GM23248 (cell line): ENCODE data around the gene SEBOX. TPM values are rescaled to one million over a fixed set of nuclear protein-coding genes. Genes with fewer than 3 reads are reported as not detected.

Experiments
- DNase-seq: peaks from one replicate; pipeline ENCODE4 v3.0.0-alpha.2; 2015
- H2AFZ ChIP-seq: fragments of 200-600 bp; sonication (generic); 2 replicates; pipeline ENCODE4 v1.6.1; 2016; ENCODE audit warnings: antibody characterized with exemption
- H3F3A ChIP-seq: fragments of 200-600 bp; sonication (generic); 2 replicates; pipeline ENCODE4 v1.6.1; 2016; ENCODE audit warnings: mild to moderate bottlenecking, antibody characterized with exemption, mixed run types; ENCODE audit not compliant: insufficient read depth
- H3K27ac ChIP-seq: fragments of 200-600 bp; sonication (generic); 2 replicates; pipeline ENCODE4 v1.5.1; 2016; ENCODE audit warnings: mild to moderate bottlenecking
- H3K27me3 ChIP-seq: fragments of 200-600 bp; sonication (generic); replicated peaks from 2 replicates; pipeline ENCODE4 v1.6.1; 2016; ENCODE audit warnings: mild to moderate bottlenecking; ENCODE audit not compliant: insufficient read depth
- H3K36me3 ChIP-seq: fragments of 200-600 bp; sonication (generic); 2 replicates; pipeline ENCODE4 v1.6.1; 2016; ENCODE audit warnings: low read depth, mild to moderate bottlenecking
- H3K4me1 ChIP-seq: fragments of 200-600 bp; sonication (generic); 2 replicates; pipeline ENCODE4 v1.6.1; 2016; ENCODE audit warnings: mild to moderate bottlenecking; ENCODE audit not compliant: insufficient read depth
- H3K4me2 ChIP-seq: fragments of 200-600 bp; sonication (generic); one replicate; pipeline ENCODE4 v1.6.1; 2016; ENCODE audit warnings: mild to moderate bottlenecking; ENCODE audit not compliant: unreplicated experiment
- H3K4me3 ChIP-seq: fragments of 200-600 bp; sonication (generic); 2 replicates; pipeline ENCODE4 v1.5.1; 2016; ENCODE audit warnings: mild to moderate bottlenecking
- H3K79me2 ChIP-seq: fragments of 200-600 bp; sonication (generic); 2 replicates; pipeline ENCODE4 v1.6.1; 2016; ENCODE audit warnings: mild to moderate bottlenecking; ENCODE audit not compliant: insufficient read depth
- H3K9ac ChIP-seq: fragments of 200-600 bp; sonication (generic); 2 replicates; pipeline ENCODE4 v1.6.1; 2016; ENCODE audit warnings: mild to moderate bottlenecking
- H3K9me2 ChIP-seq: fragments of 200-600 bp; sonication (generic); 2 replicates; pipeline ENCODE4 v1.6.1; 2016; ENCODE audit warnings: mixed run types, mild to moderate bottlenecking, moderate library complexity; ENCODE audit not compliant: insufficient read depth
- H3K9me3 ChIP-seq: fragments of 200-600 bp; sonication (generic); one replicate; pipeline ENCODE4 v1.6.1; 2017; ENCODE audit warnings: low read depth
- H4K20me1 ChIP-seq: fragments of 200-600 bp; sonication (generic); 2 replicates; pipeline ENCODE4 v1.6.0; 2016; ENCODE audit not compliant: insufficient read depth
- EZH2 ChIP-seq: fragments of 200-600 bp; sonication (generic); IDR thresholded peaks from 2 replicates; pipeline ENCODE4 v1.6.1; 2018; ENCODE audit warnings: antibody characterized with exemption, mild to moderate bottlenecking; ENCODE audit not compliant: insufficient read depth, poor library complexity, severe bottlenecking
- EZH2phosphoT487 ChIP-seq: fragments of 200-600 bp; sonication (generic); IDR thresholded peaks from 2 replicates; pipeline ENCODE4 v1.6.1; 2018; ENCODE audit warnings: antibody characterized with exemption, moderate library complexity, mild to moderate bottlenecking, low read depth; ENCODE audit not compliant: insufficient read depth
- WGBS, 2 experiments: methylation state at CpG; one replicate each; pipeline ENCODE4 v1.1.6; 2015 to 2017; ENCODE audit warnings: low lambda C conversion rate in 2 of 2, low coverage in 1 of 2; ENCODE audit errors: missing lambda C conversion rate in 2 of 2; 5-methylcytosine and 5-hydroxymethylcytosine counted together
- in situ Hi-C: fragments of 300-500 bp; cut with MboI; formaldehyde crosslinking; loops from 2 replicates; pipeline ENCODE4 v1.15.0; 2020
- polyA plus RNA-seq: library from polyadenylated mRNA; unstranded; fragments of >200 nt; fragmentation: Nextera tagmentation; extraction: Ambion mirVana; gene quantifications from 2 replicates; pipeline ENCODE4 v1.2.1, GENCODE V29; 2016
- total RNA-seq: library from RNA; depleted of rRNA; stranded (reverse); fragments of >200 nt; shearing (Covaris generic); gene quantifications from 2 replicates; pipeline ENCODE4 v1.2.3, GENCODE V29; 2014

The SEBOX gene
- total and polyA plus RNA-seq, 2 experiments from 2014 or later = not detected

GRCh38 chr17:28335201-28335958 lies 29.6 kb downstream of the SEBOX start, which contains the start of the genes IFT20 and TNFAIP1:
IFT20 (minus strand) TSS chr17:28335472; CDS start chr17:28331985, 3,487 bp downstream.
TNFAIP1 (plus strand) TSS chr17:28335761; CDS start chr17:28339522, 3,761 bp downstream.
- peak within 1 kb of the TSS; percentile 77 for H2AFZ ChIP-seq
- 0 to 1% methylated on average over 59 to 62 of the region's 62 CpGs for WGBS, 2 experiments

GRCh38 chr17:28334666-28335200 lies 30.3 kb downstream of the SEBOX start:
- Histone ChIP-seq H3K27ac (peak overlapping the region; percentile 97), H3K27me3 (no peaks in the 10 kb centered on the region), H3K4me2 (peak overlapping the region; percentile 100), H2AFZ (peak overlapping the region; percentile 77), H3K9ac (peak overlapping the region; percentile 97), H3K9me3 (no peaks in the 10 kb centered on the region), H3K36me3 (no peaks in the 10 kb centered on the region; the same call in 1 of the 2 replicates), H3K4me1 (peaks cover 41% of the 10 kb centered on the region), H3F3A (peaks cover 21% of the 10 kb centered on the region), H3K9me2 (no peaks in the 10 kb centered on the region), H4K20me1 (no peaks in the 10 kb centered on the region; the same call in 1 of the 2 replicates), H3K79me2 (peaks cover 91% of the 10 kb centered on the region), H3K4me3 (peak overlapping the region; percentile 86)
- no peak for TF ChIP-seq EZH2
- peak; percentile 81 for DNase-seq
- 1 to 2% methylated on average over 18 of the region's 18 CpGs for WGBS, 2 experiments
- in situ Hi-C loops = loop anchor here (5.0 kb wide), 1 partner anchor 87 kb away; no protein-coding TSS in a partner anchor

More at GRCh38 chr17:28335201-28335958, 29.6 kb downstream of the SEBOX start, which contains the start of the genes IFT20 and TNFAIP1:
- peaks cover 94% of the 10 kb centered on the region for H3K79me2 ChIP-seq
- H3K36me3 ChIP-seq = no peaks in the 10 kb centered on the region; the same call in 1 of the 2 replicates
- TF ChIP-seq EZH2phosphoT487 (no peak), EZH2 (no peak)
- peak; percentile 100 for DNase-seq
- peak within 1 kb of the TSS; percentile 97 for H3K9ac ChIP-seq
- in situ Hi-C loops = no loop called here
- H4K20me1 ChIP-seq = no peaks in the 10 kb centered on the region; the same call in 1 of the 2 replicates
- H3K9me2 ChIP-seq = no peaks in the 10 kb centered on the region
- H3K4me1 ChIP-seq = peaks cover 41% of the 10 kb centered on the region
- peak within 1 kb of the TSS; percentile 86 for H3K4me3 ChIP-seq
- H3K9me3 ChIP-seq = no peaks in the 10 kb centered on the region
- H3F3A ChIP-seq = peaks cover 21% of the 10 kb centered on the region
- no peaks in the 10 kb centered on the region for H3K27me3 ChIP-seq
- H3K4me2 ChIP-seq = peak within 1 kb of the TSS; percentile 100
- peak within 1 kb of the TSS; percentile 97 for H3K27ac ChIP-seq

GRCh38 chr17:28334171-28334570 lies 30.8 kb downstream of the SEBOX start:
- Histone ChIP-seq H3K27ac (peak overlapping the region; percentile 97), H3K79me2 (peaks cover 87% of the 10 kb centered on the region), H3K9me3 (no peaks in the 10 kb centered on the region), H3K9ac (peak overlapping the region; percentile 97), H3K4me1 (peaks cover 41% of the 10 kb centered on the region), H3K27me3 (no peaks in the 10 kb centered on the region), H3K4me2 (peak overlapping the region; percentile 100), H3K4me3 (peak overlapping the region; percentile 86), H4K20me1 (no peaks in the 10 kb centered on the region; the same call in 1 of the 2 replicates), H2AFZ (no peak overlapping the region), H3K9me2 (no peaks in the 10 kb centered on the region), H3K36me3 (peaks cover 3% of the 10 kb centered on the region; the same call in 1 of the 2 replicates), H3F3A (peaks cover 22% of the 10 kb centered on the region)
- WGBS, 2 experiments = 21% methylated on average over 6 of the region's 6 CpGs
- no peak for TF ChIP-seq EZH2
- TF ChIP-seq EZH2phosphoT487 = no peak
- in situ Hi-C loops = loop anchor here (5.0 kb wide), 1 partner anchor 87 kb away; no protein-coding TSS in a partner anchor
- peak; percentile 57 for DNase-seq

DNA sequence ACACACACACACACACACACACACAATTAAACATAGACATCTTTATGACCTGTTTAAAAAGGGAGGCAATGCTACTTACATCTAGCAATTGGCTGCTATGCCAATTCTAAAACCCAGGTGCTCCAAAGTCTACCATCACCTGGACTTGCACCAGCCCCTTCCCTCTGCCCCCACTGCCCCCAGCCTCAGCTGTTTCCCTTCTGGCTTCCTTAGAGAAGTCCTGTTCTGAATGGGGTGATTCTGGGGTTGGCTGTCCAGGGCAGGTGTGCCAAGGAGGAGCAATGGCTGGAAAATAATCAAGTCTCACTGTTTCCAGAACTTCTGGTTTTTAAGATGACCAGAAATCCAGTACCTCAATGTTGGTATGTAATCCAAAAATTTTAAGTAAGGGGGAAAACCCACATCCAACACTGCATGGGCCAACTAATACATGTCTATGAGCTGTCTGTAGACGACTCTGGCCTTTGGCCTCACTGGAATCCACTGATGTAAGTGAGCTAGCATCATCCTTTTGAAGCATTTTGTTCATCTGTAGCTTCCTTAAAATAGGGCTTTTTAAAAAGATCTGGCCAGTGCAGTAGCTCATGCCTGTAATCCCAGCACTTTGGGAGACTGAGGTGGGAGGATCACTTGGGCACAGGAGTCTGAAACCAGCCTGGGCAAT lies 31.8 kb downstream of the SEBOX start:
- Histone ChIP-seq H3K9me3 (no peaks in the 10 kb centered on the region), H3K27ac (peak overlapping the region; percentile 97; the same call in 1 of the 2 replicates), H4K20me1 (no peaks in the 10 kb centered on the region; the same call in 1 of the 2 replicates), H3K4me1 (peaks cover 38% of the 10 kb centered on the region), H3K4me3 (peak overlapping the region; percentile 86), H3K36me3 (peaks cover 11% of the 10 kb centered on the region; the same call in 1 of the 2 replicates), H3K27me3 (no peaks in the 10 kb centered on the region), H3K4me2 (peak overlapping the region; percentile 100), H2AFZ (no peak overlapping the region), H3K9ac (peak overlapping the region; percentile 97; the same call in 1 of the 2 replicates), H3K9me2 (no peaks in the 10 kb centered on the region), H3F3A (peaks cover 31% of the 10 kb centered on the region), H3K79me2 (peaks cover 81% of the 10 kb centered on the region)
- no peak for TF ChIP-seq EZH2phosphoT487
- no peak for TF ChIP-seq EZH2
- in situ Hi-C loops = loop anchor here (5.0 kb wide), 1 partner anchor 86 kb away; no protein-coding TSS in a partner anchor
- WGBS, 2 experiments = 8 to 13% methylated on average over 1 of the region's 1 CpG
- DNase-seq = peak; percentile 54
